HS-27A (cell line): ENCODE measurements around the gene MSRB1.

Experiments used
- DNase-seq: peaks from one replicate; pipeline ENCODE4 v3.0.0-alpha.2; 2012; ENCODE audit warnings: low read depth, missing footprints

Gene MSRB1

GRCh38 chr16:1895949-1896675 lies 46.9 kb downstream of the MSRB1 start:
- DNase-seq: no peak

GRCh38 chr16:1895068-1895467 lies 47.9 kb downstream of the MSRB1 start:
- DNase-seq: no peak

DNA sequence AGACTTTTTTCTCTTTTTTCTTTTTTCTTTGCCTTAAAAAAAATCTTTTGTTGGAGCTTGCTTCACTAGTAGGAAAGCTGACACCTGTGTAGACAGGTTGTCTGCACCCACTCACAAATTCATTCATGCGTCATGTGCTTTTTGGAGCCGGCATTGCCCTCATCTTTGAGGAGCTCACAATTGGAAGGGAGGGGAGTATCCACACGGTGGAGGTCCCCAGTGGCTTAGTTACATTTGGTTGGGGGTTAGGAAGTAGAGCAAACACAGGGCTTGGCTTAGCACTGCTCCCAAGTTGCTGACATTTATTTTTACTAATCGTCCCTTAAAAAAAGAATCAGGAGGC lies 52.3 kb downstream of the MSRB1 start:
- no peak for DNase-seq

- no peak for DNase-seq
Observed at GRCh38 chr16:1890024-1890707, 52.8 kb downstream of the MSRB1 start.
